Transverse colon (tissue), 4 donors: ENCODE results near the gene APOB. TPM values are rescaled to one million over a fixed set of nuclear protein-coding genes. Genes with fewer than 3 reads are reported as not detected.

Experiments used
- DNase-seq: peaks from one replicate; pipeline ENCODE4 v3.0.0-alpha.2; 2019
- H3K27ac ChIP-seq, 4 donors: fragments of 200-600 bp; sonication (generic); 2 replicates each; pipeline ENCODE4 v1.5.1; 2016 to 2018; ENCODE audit warnings: inconsistent platforms in 4 of 4
- H3K27me3 ChIP-seq: fragments of 200-600 bp; sonication (generic); 2 replicates; pipeline ENCODE4 v1.5.1; 2017; ENCODE audit warnings: inconsistent platforms
- H3K36me3 ChIP-seq, 4 donors: fragments of 200-600 bp; sonication (generic); 2 replicates each; pipeline ENCODE4 v1.5.1; 2017 to 2019; ENCODE audit warnings: inconsistent platforms in 4 of 4
- H3K4me1 ChIP-seq, 4 donors: fragments of 200-600 bp; sonication (generic); 2 replicates each; pipeline ENCODE4 v1.5.1; 2017 to 2020; ENCODE audit warnings: inconsistent platforms in 4 of 4
- H3K4me3 ChIP-seq, 4 donors: fragments of 200-600 bp; sonication (generic); 1 replicate in 1 of 4; 2 replicates in 3 of 4; pipeline versions ENCODE4 v1.5.1 to v1.6.1; 2017 to 2019; ENCODE audit warnings: inconsistent platforms in 4 of 4
- H3K9me3 ChIP-seq, 2 donors: fragments of 200-600 bp; sonication (generic); 2 replicates each; pipeline ENCODE4 v1.5.1; 2017 to 2019; ENCODE audit warnings: inconsistent platforms in 2 of 2
- CTCF ChIP-seq, 5 experiments: fragments of 200-600 bp in 3 of 5; fragments of 450-650 bp in 2 of 5; sonication (generic) in 3 of 5; IDR thresholded peaks; 1 replicate in 2 of 5; 2 replicates in 3 of 5; pipeline ENCODE4 v1.5.1; 2016 to 2017; ENCODE audit warnings: antibody characterized with exemption in 5 of 5, inconsistent platforms in 3 of 5, mild to moderate bottlenecking in 2 of 5, moderate library complexity in 1 of 5
- EP300 ChIP-seq: sonication (generic); formaldehyde crosslinking; IDR thresholded peaks from one replicate; pipeline ENCODE4 v1.6.1; 2017; ENCODE audit warnings: antibody characterized with exemption, low read depth
- POLR2A ChIP-seq: fragments of 450-650 bp; IDR thresholded peaks from one replicate; pipeline ENCODE4 v1.6.1; 2016; ENCODE audit warnings: antibody characterized with exemption, mild to moderate bottlenecking, moderate library complexity
- POLR2AphosphoS5 ChIP-seq, 3 donors: sonication (generic); formaldehyde crosslinking; IDR thresholded peaks; one replicate each; pipeline ENCODE4 v1.6.1; 2016; ENCODE audit warnings: antibody characterized with exemption in 3 of 3
- WGBS, 2 donors: methylation state at CpG; one replicate each; pipeline ENCODE4 v1.1.5; 2018; ENCODE audit warnings: low coverage in 1 of 2; 5-methylcytosine and 5-hydroxymethylcytosine counted together
- in situ Hi-C, 4 donors: fragments of 200-750 bp; cut with MboI; loops; one replicate each; pipeline versions ENCODE4 v1.15.0 to v1.15.1; 2017; ENCODE audit warnings: low sequenced_read_pairs in 3 of 4, low pct_ligation_motif_present in 1 of 4, low pct_unique_long_range_greater_than_20kb in 1 of 4
- intact Hi-C: fragments of 100-400 bp; cut with DNase I; formaldehyde crosslinking; loops from one replicate; pipeline ENCODE4 v1.15.1; 2023; ENCODE audit warnings: low total_unique reads
- total RNA-seq, 4 donors: library from RNA; depleted of rRNA; stranded (reverse); fragments of >200 nt; gene quantifications; one replicate each; pipeline ENCODE4 v1.1.0, GENCODE V29; 2016

Gene APOB
- total RNA-seq, 4 donors from 2014 or later: 0.55 to 0.95 (median 0.67) TPM

- no peaks in the 10 kb centered on the region for H3K9me3 ChIP-seq
- H3K27me3 ChIP-seq: no peaks in the 10 kb centered on the region
- H3K4me3 ChIP-seq: no peak overlapping the region
- H3K4me1 ChIP-seq: peaks cover 0 to 8% (median 0%) of the 10 kb centered on the region in 4 donors
- DNase-seq: no peak
- no peak overlapping the region for H3K27ac ChIP-seq
- in situ Hi-C loops: loop anchor here in 2 of 4 donors (25.0 kb wide), 1 partner anchor 275 kb away; no protein-coding TSS in a partner anchor
- WGBS, 2 donors: 90 to 96% methylated on average over 13 to 15 of the region's 15 CpGs
- TF ChIP-seq POLR2A (no peak), EP300 (no peak), CTCF (IDR thresholded peaks at IDR 0.05) (no peak), POLR2AphosphoS5 (IDR thresholded peaks at IDR 0.05) (no peak)
- H3K36me3 ChIP-seq: no peaks in the 10 kb centered on the region
- intact Hi-C loops: no loop called here
Observed at GRCh38 chr2:21036708-21037670, 6.9 kb downstream of the APOB start.

- no peaks in the 10 kb centered on the region for H3K36me3 ChIP-seq
- TF ChIP-seq CTCF (IDR thresholded peaks at IDR 0.05) (no peak), POLR2A (no peak), EP300 (no peak), POLR2AphosphoS5 (IDR thresholded peaks at IDR 0.05) (no peak)
- 84 to 90% methylated on average over 2 to 4 of the region's 4 CpGs for WGBS, 2 donors
- H3K27ac ChIP-seq: no peak overlapping the region
- in situ Hi-C loops: loop anchor here in 2 of 4 donors (25.0 kb wide), 1 partner anchor 276 kb away; no protein-coding TSS in a partner anchor
- H3K9me3 ChIP-seq: no peaks in the 10 kb centered on the region
- H3K4me1 ChIP-seq: peaks cover 0 to 8% (median 0%) of the 10 kb centered on the region in 4 donors
- DNase-seq: no peak
- H3K4me3 ChIP-seq: no peak overlapping the region
- intact Hi-C loops: no loop called here
- no peaks in the 10 kb centered on the region for H3K27me3 ChIP-seq
Observed at GRCh38 chr2:21035974-21036707, 7.7 kb downstream of the APOB start.

- intact Hi-C loops (no loop called here), in situ Hi-C loops (loop anchor here in 2 of 4 donors (25.0 kb wide), 1 partner anchor 277 kb away; no protein-coding TSS in a partner anchor)
- H3K4me1 ChIP-seq: peaks cover 0 to 8% (median 0%) of the 10 kb centered on the region in 4 donors
- H3K4me3 ChIP-seq: no peak overlapping the region
- no peak for DNase-seq
- TF ChIP-seq POLR2A (no peak), EP300 (no peak), CTCF (IDR thresholded peaks at IDR 0.05) (no peak), POLR2AphosphoS5 (IDR thresholded peaks at IDR 0.05) (no peak)
- H3K9me3 ChIP-seq: no peaks in the 10 kb centered on the region
- H3K27ac ChIP-seq: no peak overlapping the region
- no peaks in the 10 kb centered on the region for H3K27me3 ChIP-seq
- 87 to 90% methylated on average over 4 to 6 of the region's 6 CpGs for WGBS, 2 donors
- H3K36me3 ChIP-seq: no peaks in the 10 kb centered on the region
Observed at GRCh38 chr2:21035282-21035973, 8.4 kb downstream of the APOB start.
